DND-41 (cell line): ENCODE data around the gene CIB2.

ENCODE experiments used
- ATAC-seq: fragments of 200-7000 bp; cut with Tn5 transposase; 3 replicates; pipeline ENCODE4 v1.9.1; 2021; ENCODE audit warnings: low read depth; ENCODE audit not compliant: insufficient read depth
- DNase-seq: peaks from one replicate; pipeline ENCODE4 v3.0.0-alpha.2; 2020
- H2AFZ ChIP-seq: 2 replicates; pipeline ENCODE4 v1.6.0; 2012; ENCODE audit warnings: low read depth, low read length
- H3K27ac ChIP-seq: 2 replicates; pipeline ENCODE4 v1.5.1; 2012; ENCODE audit warnings: low read length, inconsistent platforms
- H3K27me3 ChIP-seq: fragments of 200-600 bp; sonication (generic); 2 replicates; pipeline ENCODE4 v1.6.0; 2012; ENCODE audit warnings: low read length, mild to moderate bottlenecking, inconsistent platforms; ENCODE audit not compliant: insufficient read depth, poor library complexity
- H3K36me3 ChIP-seq: 2 replicates; pipeline ENCODE4 v1.5.1; 2012; ENCODE audit warnings: low read length, inconsistent platforms; ENCODE audit not compliant: insufficient read depth
- H3K4me1 ChIP-seq: 2 replicates; pipeline ENCODE4 v1.5.1; 2012; ENCODE audit warnings: mild to moderate bottlenecking, low read length; ENCODE audit not compliant: insufficient read depth
- H3K4me2 ChIP-seq: 2 replicates; pipeline ENCODE4 v1.6.0; 2012; ENCODE audit warnings: mild to moderate bottlenecking, moderate library complexity, low read length, inconsistent platforms; ENCODE audit not compliant: insufficient read depth
- H3K4me3 ChIP-seq, 2 experiments: fragments of 200-600 bp in 1 of 2; shearing (Covaris generic) in 1 of 2; 2 replicates each; pipeline ENCODE4 v1.5.1; 2012 to 2016; ENCODE audit warnings: inconsistent platforms in 2 of 2, low read length in 2 of 2, mild to moderate bottlenecking in 2 of 2, low read depth in 1 of 2, moderate library complexity in 1 of 2
- H3K79me2 ChIP-seq: 2 replicates; pipeline ENCODE4 v1.6.0; 2012; ENCODE audit warnings: low read length, inconsistent platforms; ENCODE audit not compliant: insufficient read depth
- H3K9ac ChIP-seq: 2 replicates; pipeline ENCODE4 v1.6.0; 2012; ENCODE audit warnings: low read depth, mild to moderate bottlenecking, inconsistent platforms, low read length, moderate library complexity
- H3K9me3 ChIP-seq: 2 replicates; pipeline ENCODE4 v1.5.1; 2012; ENCODE audit warnings: low read length, moderate library complexity, mild to moderate bottlenecking, inconsistent platforms; ENCODE audit not compliant: insufficient read depth, severe bottlenecking
- H4K20me1 ChIP-seq: 2 replicates; pipeline ENCODE4 v1.6.0; 2012; ENCODE audit warnings: low read length; ENCODE audit not compliant: insufficient read depth
- CTCF ChIP-seq: IDR thresholded peaks from 2 replicates; pipeline ENCODE4 v1.5.1; 2012; ENCODE audit warnings: borderline replicate concordance, low read length, moderate library complexity, mild to moderate bottlenecking; ENCODE audit not compliant: poor library complexity, severe bottlenecking; ENCODE audit errors: extremely low read depth
- EZH2 ChIP-seq: IDR thresholded peaks from 3 replicates; pipeline ENCODE4 v1.6.1; 2012; ENCODE audit warnings: borderline replicate concordance, low read depth, mild to moderate bottlenecking, moderate library complexity, low read length, inconsistent platforms; ENCODE audit not compliant: severe bottlenecking

Gene CIB2

GRCh38 chr15:78077053-78077870 lies 54.0 kb downstream of the CIB2 start, which contains the start of gene TBC1D2B:
TBC1D2B (minus strand) TSS chr15:78077711; CDS start chr15:78077652, 59 bp downstream.
- no peaks in the 10 kb centered on the region for H3K27me3 ChIP-seq
- H3K9ac ChIP-seq, result peak within 1 kb of the TSS; percentile 90
- no peaks in the 10 kb centered on the region for H3K9me3 ChIP-seq
- peaks cover 48% of the 10 kb centered on the region for H3K79me2 ChIP-seq
- peaks cover 39% of the 10 kb centered on the region for H3K4me1 ChIP-seq
- peaks cover 6% of the 10 kb centered on the region for H3K36me3 ChIP-seq
- H2AFZ ChIP-seq, result peak within 1 kb of the TSS; percentile 94
- peaks cover 14% of the 10 kb centered on the region; the same call in 1 of the 2 replicates for H4K20me1 ChIP-seq
- peak; percentile 70 for DNase-seq
- peak; percentile 79 for ATAC-seq
- peak within 1 kb of the TSS; percentile 99 for H3K4me2 ChIP-seq
- H3K4me3 ChIP-seq, result peak within 1 kb of the TSS; percentile 98 to 100
- H3K27ac ChIP-seq, result peak within 1 kb of the TSS; percentile 89
- TF ChIP-seq EZH2, result no peak
- TF ChIP-seq CTCF, result no peak

GRCh38 chr15:78076231-78077052 lies 54.8 kb downstream of the CIB2 start:
- DNase-seq (peak; percentile 29), ATAC-seq (peak; percentile 62)
- H3K4me1 ChIP-seq, result peaks cover 43% of the 10 kb centered on the region
- peak overlapping the region; percentile 90 for H3K9ac ChIP-seq
- peak overlapping the region; percentile 89 for H3K27ac ChIP-seq
- TF ChIP-seq CTCF, result peak; percentile 41
- no peak for TF ChIP-seq EZH2
- H3K27me3 ChIP-seq, result no peaks in the 10 kb centered on the region
- peaks cover 14% of the 10 kb centered on the region for H3K36me3 ChIP-seq
- peak overlapping the region; percentile 98 to 100 for H3K4me3 ChIP-seq
- H3K79me2 ChIP-seq, result peaks cover 57% of the 10 kb centered on the region
- peak overlapping the region; percentile 94 for H2AFZ ChIP-seq
- H3K4me2 ChIP-seq, result peak overlapping the region; percentile 99
- peaks cover 14% of the 10 kb centered on the region; the same call in 1 of the 2 replicates for H4K20me1 ChIP-seq
- H3K9me3 ChIP-seq, result no peaks in the 10 kb centered on the region

- TF ChIP-seq CTCF, result no peak
- no peak for TF ChIP-seq EZH2
- peak overlapping the region; percentile 69 for H3K27ac ChIP-seq
- peaks cover 63% of the 10 kb centered on the region for H3K79me2 ChIP-seq
- ATAC-seq (no peak), DNase-seq (no peak)
- peak overlapping the region; percentile 99 for H3K4me2 ChIP-seq
- H4K20me1 ChIP-seq, result peaks cover 14% of the 10 kb centered on the region; the same call in 1 of the 2 replicates
- peak overlapping the region; percentile 90 for H3K9ac ChIP-seq
- peak overlapping the region; percentile 98 to 100; a peak in 3 of 4 replicates for H3K4me3 ChIP-seq
- peaks cover 14% of the 10 kb centered on the region for H3K36me3 ChIP-seq
- H3K4me1 ChIP-seq, result peaks cover 47% of the 10 kb centered on the region
- H3K27me3 ChIP-seq, result no peaks in the 10 kb centered on the region
- no peak overlapping the region for H2AFZ ChIP-seq
- no peaks in the 10 kb centered on the region for H3K9me3 ChIP-seq
These were observed 55.6 kb downstream of the CIB2 start for GRCh38 chr15:78075490-78076230.
